ENCODE measurements around the gene STIM2. TPM values are rescaled to one million over a fixed set of nuclear protein-coding genes. Genes with fewer than 3 reads are reported as not detected.

The STIM2 gene
- total and polyA plus RNA-seq, 2 donors: 41.2 to 43.3 TPM

DNA sequence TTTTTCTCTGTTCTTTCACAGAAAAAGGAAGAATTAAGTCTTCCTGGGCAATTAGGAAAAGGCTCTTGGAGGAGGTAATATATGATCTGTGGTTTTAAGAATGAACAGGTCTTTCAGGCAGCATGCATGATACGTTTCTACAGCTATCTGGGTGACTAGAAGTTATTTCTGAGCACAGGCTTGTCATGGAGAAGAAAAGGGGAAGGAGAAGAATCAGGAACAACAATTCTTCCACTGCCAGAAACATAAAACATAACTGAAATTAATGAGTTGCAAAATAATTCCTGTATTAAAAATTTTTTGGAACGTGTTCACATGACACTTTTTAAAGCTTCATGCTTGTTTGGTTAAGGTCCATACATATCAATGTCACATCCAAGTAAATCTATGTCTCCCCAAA, 17.7 kb upstream of the STIM2 start:
- H3K27ac ChIP-seq (ENCODE audit: low read depth in 1 of 2, low read length in 1 of 2): no peak overlapping the region

GRCh38 chr4:26850528-26850927, 10.1 kb upstream of the STIM2 start:
- Histone ChIP-seq H3K27ac (ENCODE audit: low read depth in 1 of 2, low read length in 1 of 2) (no peak overlapping the region), H3K4me1 (ENCODE audit: control insufficient read depth in 2 of 2, insufficient read depth in 2 of 2, low read length in 2 of 2) (no peaks in the 10 kb centered on the region), H3K27me3 (ENCODE audit: control insufficient read depth in 2 of 2, insufficient read depth in 1 of 2, low read length in 1 of 2) (no peaks in the 10 kb centered on the region), H3K9me3 (ENCODE audit: control insufficient read depth in 2 of 2, insufficient read depth in 1 of 2, low read length in 1 of 2) (no peaks in the 10 kb centered on the region), H3K36me3 (ENCODE audit: control insufficient read depth in 2 of 2, insufficient read depth in 2 of 2, low read length in 1 of 2) (no peaks in the 10 kb centered on the region), H3K4me3 (ENCODE audit: low read length in 2 of 2) (no peak overlapping the region)
- WGBS: 94% methylated on average over 1 of the region's 1 CpG
- no peak for DNase-seq (ENCODE audit: low read depth in 6 of 9, low spot score in 9 of 9)

More for the DNA sequence above, 17.7 kb upstream of the STIM2 start:
- no peak overlapping the region for H3K4me3 ChIP-seq (ENCODE audit: low read length in 2 of 2)
- peaks cover 10 to 20% of the 10 kb centered on the region in 2 donors for H3K4me1 ChIP-seq (ENCODE audit: control insufficient read depth in 2 of 2, insufficient read depth in 2 of 2, low read length in 2 of 2)
- no peak for DNase-seq (ENCODE audit: low read depth in 6 of 9, low spot score in 9 of 9)
- H3K9me3 ChIP-seq (ENCODE audit: control insufficient read depth in 2 of 2, insufficient read depth in 1 of 2, low read length in 1 of 2): no peaks in the 10 kb centered on the region
- WGBS: 31% methylated on average over 2 of the region's 2 CpGs
- no peaks in the 10 kb centered on the region for H3K36me3 ChIP-seq (ENCODE audit: control insufficient read depth in 2 of 2, insufficient read depth in 2 of 2, low read length in 1 of 2)
- H3K27me3 ChIP-seq (ENCODE audit: control insufficient read depth in 2 of 2, insufficient read depth in 1 of 2, low read length in 1 of 2): no peaks in the 10 kb centered on the region

- WGBS: 96% methylated on average over 2 of the region's 2 CpGs
- Histone ChIP-seq H3K27me3 (ENCODE audit: control insufficient read depth in 2 of 2, insufficient read depth in 1 of 2, low read length in 1 of 2) (no peaks in the 10 kb centered on the region), H3K4me3 (ENCODE audit: low read length in 2 of 2) (no peak overlapping the region), H3K9me3 (ENCODE audit: control insufficient read depth in 2 of 2, insufficient read depth in 1 of 2, low read length in 1 of 2) (no peaks in the 10 kb centered on the region), H3K4me1 (ENCODE audit: control insufficient read depth in 2 of 2, insufficient read depth in 2 of 2, low read length in 2 of 2) (no peaks in the 10 kb centered on the region), H3K36me3 (ENCODE audit: control insufficient read depth in 2 of 2, insufficient read depth in 2 of 2, low read length in 1 of 2) (no peaks in the 10 kb centered on the region), H3K27ac (ENCODE audit: low read depth in 1 of 2, low read length in 1 of 2) (no peak overlapping the region)
- no peak for DNase-seq (ENCODE audit: low read depth in 6 of 9, low spot score in 9 of 9)
Observed at GRCh38 chr4:26851129-26851528, 9.5 kb upstream of the STIM2 start.

DNA sequence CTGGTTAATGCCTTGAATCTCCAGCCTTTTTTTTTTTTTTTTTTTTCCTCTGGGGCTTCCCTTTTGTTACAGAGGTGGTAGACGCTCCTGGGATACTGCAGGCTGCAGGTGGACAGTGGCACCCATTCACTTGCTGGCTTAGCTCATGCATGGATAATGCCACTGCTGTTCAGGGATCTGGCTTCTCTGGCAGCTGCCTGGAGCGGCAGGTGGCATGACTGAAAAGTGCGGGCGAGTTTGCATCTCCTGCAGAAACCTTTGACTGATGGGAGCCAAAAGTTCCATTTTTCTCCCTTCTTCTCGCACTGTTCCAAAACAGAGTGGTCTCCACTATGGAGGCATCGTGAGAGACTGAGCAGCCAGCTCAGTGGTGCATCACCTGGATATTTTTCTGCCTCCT, 5.9 kb upstream of the STIM2 start:
- no peaks in the 10 kb centered on the region for H3K36me3 ChIP-seq (ENCODE audit: control insufficient read depth in 2 of 2, insufficient read depth in 2 of 2, low read length in 1 of 2)
- no peaks in the 10 kb centered on the region for H3K27me3 ChIP-seq (ENCODE audit: control insufficient read depth in 2 of 2, insufficient read depth in 1 of 2, low read length in 1 of 2)
- H3K4me3 ChIP-seq (ENCODE audit: low read length in 2 of 2): no peak overlapping the region
- 79% methylated on average over 6 of the region's 6 CpGs for WGBS
- no peak overlapping the region for H3K27ac ChIP-seq (ENCODE audit: low read depth in 1 of 2, low read length in 1 of 2)
- no peaks in the 10 kb centered on the region for H3K9me3 ChIP-seq (ENCODE audit: control insufficient read depth in 2 of 2, insufficient read depth in 1 of 2, low read length in 1 of 2)
- peaks cover 16 to 26% of the 10 kb centered on the region in 2 donors for H3K4me1 ChIP-seq (ENCODE audit: control insufficient read depth in 2 of 2, insufficient read depth in 2 of 2, low read length in 2 of 2)
- DNase-seq (ENCODE audit: low read depth in 6 of 9, low spot score in 9 of 9): no peak

DNA sequence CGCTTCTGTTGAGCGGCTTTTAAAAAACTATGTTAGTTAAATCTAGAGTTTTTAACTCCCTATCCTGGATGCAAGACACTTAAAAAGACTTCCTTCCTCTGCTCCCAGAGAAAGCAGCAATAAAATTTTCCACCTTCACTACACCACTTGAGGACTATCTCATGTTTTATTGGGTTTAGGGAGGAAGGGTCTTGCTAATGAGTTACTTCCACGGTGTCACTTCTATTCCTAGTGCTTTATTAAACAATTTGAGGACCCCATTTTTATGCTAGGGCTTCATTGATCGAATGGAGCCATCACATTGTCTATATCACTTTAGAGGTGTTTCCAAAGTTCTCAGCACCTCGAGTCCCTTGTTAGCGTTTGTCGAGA, 3.7 kb upstream of the STIM2 start:
- H3K36me3 ChIP-seq (ENCODE audit: control insufficient read depth in 2 of 2, insufficient read depth in 2 of 2, low read length in 1 of 2): no peaks in the 10 kb centered on the region
- 32% methylated on average over 7 of the region's 7 CpGs for WGBS
- peaks cover 18 to 31% of the 10 kb centered on the region in 2 donors for H3K4me1 ChIP-seq (ENCODE audit: control insufficient read depth in 2 of 2, insufficient read depth in 2 of 2, low read length in 2 of 2)
- peak overlapping the region; percentile 86 to 89 for H3K27ac ChIP-seq (ENCODE audit: low read depth in 1 of 2, low read length in 1 of 2)
- DNase-seq (ENCODE audit: low read depth in 6 of 9, low spot score in 9 of 9): no peak
- H3K4me3 ChIP-seq (ENCODE audit: low read length in 2 of 2): peak overlapping the region; percentile 78 to 81
- no peaks in the 10 kb centered on the region for H3K27me3 ChIP-seq (ENCODE audit: control insufficient read depth in 2 of 2, insufficient read depth in 1 of 2, low read length in 1 of 2)
- H3K9me3 ChIP-seq (ENCODE audit: control insufficient read depth in 2 of 2, insufficient read depth in 1 of 2, low read length in 1 of 2): peaks cover 0 to 2% of the 10 kb centered on the region in 2 donors

DNA sequence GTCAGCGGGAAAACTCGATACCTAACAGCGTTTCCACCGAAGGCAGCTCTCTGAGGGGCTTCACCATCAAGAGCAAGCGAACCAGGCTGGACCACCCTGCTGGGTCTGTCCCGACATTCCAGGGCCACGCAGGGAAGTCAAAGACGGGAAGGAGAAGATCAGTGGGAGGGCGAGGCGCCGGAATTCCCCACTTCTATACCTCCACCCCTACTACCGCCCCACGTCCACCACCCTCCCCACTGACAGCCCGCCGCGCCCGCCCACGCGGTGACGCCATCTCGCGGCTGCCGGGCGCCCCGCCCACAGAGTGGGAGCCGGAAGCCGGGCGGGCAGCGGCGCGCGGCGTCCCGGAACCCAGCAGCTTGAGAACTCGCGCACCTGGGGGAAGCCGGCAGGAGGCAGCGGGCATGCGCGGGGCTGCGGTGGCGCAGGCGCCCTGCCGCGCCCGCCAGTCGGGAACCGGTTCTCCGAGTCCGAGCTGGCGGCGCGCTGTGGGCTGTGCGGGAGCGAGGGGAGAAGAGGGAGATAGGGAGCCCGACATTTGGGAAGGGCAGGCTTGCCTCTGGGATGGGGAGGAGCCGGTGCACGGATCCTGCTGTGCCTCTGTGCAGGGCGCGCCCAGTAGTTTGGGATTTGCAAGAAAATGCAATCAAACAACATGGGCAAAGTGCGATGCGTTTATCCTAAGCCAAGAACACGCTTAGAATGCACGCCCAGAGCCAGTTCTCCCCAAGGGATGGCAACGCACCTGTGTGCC, 3.2 kb upstream of the STIM2 start:
- Histone ChIP-seq H3K4me3 (ENCODE audit: low read length in 2 of 2) (peak overlapping the region; percentile 81 to 86), H3K4me1 (ENCODE audit: control insufficient read depth in 2 of 2, insufficient read depth in 2 of 2, low read length in 2 of 2) (peaks cover 20 to 31% of the 10 kb centered on the region in 2 donors), H3K36me3 (ENCODE audit: control insufficient read depth in 2 of 2, insufficient read depth in 2 of 2, low read length in 1 of 2) (no peaks in the 10 kb centered on the region), H3K9me3 (ENCODE audit: control insufficient read depth in 2 of 2, insufficient read depth in 1 of 2, low read length in 1 of 2) (peaks cover 0 to 2% of the 10 kb centered on the region in 2 donors), H3K27ac (ENCODE audit: low read depth in 1 of 2, low read length in 1 of 2) (peak overlapping the region; percentile 89 to 94), H3K27me3 (ENCODE audit: control insufficient read depth in 2 of 2, insufficient read depth in 1 of 2, low read length in 1 of 2) (no peaks in the 10 kb centered on the region)
- peak; percentile 66 to 97 (median 89) for DNase-seq (ENCODE audit: low read depth in 6 of 9, low spot score in 9 of 9)
- WGBS: under 1% methylated on average over 65 of the region's 65 CpGs

DNA sequence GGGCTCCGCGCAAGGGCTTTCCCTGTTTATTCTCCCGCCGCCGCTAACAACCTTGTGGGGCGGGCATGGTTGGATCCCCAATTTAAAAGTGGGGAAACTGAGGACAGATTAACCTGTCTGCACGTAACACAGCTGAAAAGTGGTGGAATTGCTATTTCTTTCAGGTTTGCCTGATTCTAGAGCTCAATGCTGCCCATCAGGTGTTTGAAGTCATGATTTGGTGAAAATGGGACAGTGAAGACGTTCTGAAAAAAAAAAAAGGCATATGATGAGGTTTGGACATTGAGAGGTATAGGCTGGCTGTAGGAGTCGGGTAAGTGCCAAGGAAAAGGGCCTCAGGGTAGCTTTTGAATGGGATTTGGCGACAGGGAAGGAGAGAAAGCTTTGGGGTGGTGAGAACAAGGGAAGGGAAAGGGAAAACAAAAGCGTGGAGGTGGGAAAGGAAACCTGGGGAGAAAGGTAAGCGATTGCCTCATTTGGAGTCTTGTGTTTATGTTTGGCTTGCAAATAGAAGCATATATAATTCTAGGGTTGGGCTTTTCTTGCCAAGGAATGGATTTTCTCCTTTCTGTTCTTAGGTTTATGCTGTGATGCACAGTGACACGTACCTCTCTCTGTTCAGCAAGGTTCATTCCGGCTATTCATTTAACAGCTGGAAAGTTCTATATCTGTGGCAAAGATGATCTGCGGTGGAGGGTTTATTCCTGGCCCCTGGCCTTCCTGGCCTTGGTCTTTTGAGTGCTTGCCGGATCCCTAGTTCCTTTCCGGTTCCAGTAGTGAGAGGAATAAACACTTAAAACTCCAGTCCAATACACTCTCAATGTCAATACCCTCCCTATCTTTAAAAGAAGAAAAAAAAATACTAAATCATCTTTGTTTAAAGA, 2.4 kb upstream of the STIM2 start:
- H3K4me1 ChIP-seq (ENCODE audit: control insufficient read depth in 2 of 2, insufficient read depth in 2 of 2, low read length in 2 of 2): peaks cover 21 to 31% of the 10 kb centered on the region in 2 donors
- DNase-seq (ENCODE audit: low read depth in 6 of 9, low spot score in 9 of 9): peak in 1 of 9 donors; percentile 32

DNA sequence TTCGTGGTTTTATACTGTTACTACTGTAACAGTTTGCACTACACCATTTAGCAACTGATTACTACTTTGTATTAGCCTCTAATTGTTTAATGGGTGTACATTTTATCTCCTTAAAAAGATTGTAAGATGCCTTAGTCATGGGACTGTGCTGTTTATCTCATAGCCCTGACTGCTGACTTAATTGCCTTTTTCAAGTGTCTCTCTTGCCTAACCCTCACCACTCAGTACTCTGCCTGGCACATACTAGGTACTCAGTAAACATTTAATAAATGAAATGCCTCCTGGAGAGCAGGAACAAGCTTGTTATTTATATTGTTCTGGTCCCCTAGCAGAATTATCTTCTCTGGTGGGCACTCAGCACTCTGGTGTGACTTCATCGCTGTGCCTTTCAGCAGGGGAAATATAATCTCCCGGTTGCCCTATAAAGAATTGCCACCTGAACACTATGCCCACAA, 1.7 kb upstream of the STIM2 start:
- DNase-seq (ENCODE audit: low read depth in 6 of 9, low spot score in 9 of 9): peak in 2 of 9 donors; percentile 17 to 36
- Histone ChIP-seq H3K36me3 (ENCODE audit: control insufficient read depth in 2 of 2, insufficient read depth in 2 of 2, low read length in 1 of 2) (no peaks in the 10 kb centered on the region), H3K9me3 (ENCODE audit: control insufficient read depth in 2 of 2, insufficient read depth in 1 of 2, low read length in 1 of 2) (peaks cover 0 to 2% of the 10 kb centered on the region in 2 donors), H3K4me1 (ENCODE audit: control insufficient read depth in 2 of 2, insufficient read depth in 2 of 2, low read length in 2 of 2) (peaks cover 21 to 31% of the 10 kb centered on the region in 2 donors), H3K27me3 (ENCODE audit: control insufficient read depth in 2 of 2, insufficient read depth in 1 of 2, low read length in 1 of 2) (no peaks in the 10 kb centered on the region), H3K27ac (ENCODE audit: low read depth in 1 of 2, low read length in 1 of 2) (peak overlapping the region in 1 of 2 donors; percentile 97), H3K4me3 (ENCODE audit: low read length in 2 of 2) (peak overlapping the region; percentile 15 to 86)
- WGBS: 86% methylated on average over 3 of the region's 3 CpGs

More for the DNA sequence above, 2.4 kb upstream of the STIM2 start:
- H3K36me3 ChIP-seq (ENCODE audit: control insufficient read depth in 2 of 2, insufficient read depth in 2 of 2, low read length in 1 of 2): no peaks in the 10 kb centered on the region
- H3K9me3 ChIP-seq (ENCODE audit: control insufficient read depth in 2 of 2, insufficient read depth in 1 of 2, low read length in 1 of 2): peaks cover 0 to 2% of the 10 kb centered on the region in 2 donors
- H3K27ac ChIP-seq (ENCODE audit: low read depth in 1 of 2, low read length in 1 of 2): peak overlapping the region; percentile 89 to 94
- peak overlapping the region; percentile 81 to 86 for H3K4me3 ChIP-seq (ENCODE audit: low read length in 2 of 2)
- 20% methylated on average over 17 of the region's 17 CpGs for WGBS
- H3K27me3 ChIP-seq (ENCODE audit: control insufficient read depth in 2 of 2, insufficient read depth in 1 of 2, low read length in 1 of 2): no peaks in the 10 kb centered on the region

DNA sequence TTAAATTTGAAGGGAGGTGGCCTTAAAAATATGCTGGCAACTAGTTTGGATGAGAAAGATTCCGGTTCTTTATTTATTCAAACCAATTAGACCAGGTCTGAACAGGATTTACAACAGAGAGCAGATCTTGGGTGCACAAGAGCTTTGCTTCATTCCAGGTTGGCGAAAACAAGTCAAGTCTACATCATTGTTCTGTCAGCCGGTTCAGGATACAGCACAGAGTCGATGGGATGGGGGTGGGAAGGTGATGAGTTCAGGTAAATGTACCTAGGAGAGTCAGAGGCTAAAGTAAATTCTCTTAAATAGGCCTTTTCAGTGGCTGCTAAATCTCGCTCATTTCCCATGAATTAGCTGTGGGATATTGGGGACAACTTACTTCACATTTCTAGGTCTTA, 882 bp upstream of the STIM2 start:
- DNase-seq (ENCODE audit: low read depth in 6 of 9, low spot score in 9 of 9): peak in 2 of 9 donors; percentile 11 to 27
- peak overlapping the region; percentile 80 to 94 for H3K4me3 ChIP-seq (ENCODE audit: low read length in 2 of 2)
- H3K36me3 ChIP-seq (ENCODE audit: control insufficient read depth in 2 of 2, insufficient read depth in 2 of 2, low read length in 1 of 2): no peaks in the 10 kb centered on the region
- peaks cover 21 to 31% of the 10 kb centered on the region in 2 donors for H3K4me1 ChIP-seq (ENCODE audit: control insufficient read depth in 2 of 2, insufficient read depth in 2 of 2, low read length in 2 of 2)
- no peaks in the 10 kb centered on the region for H3K27me3 ChIP-seq (ENCODE audit: control insufficient read depth in 2 of 2, insufficient read depth in 1 of 2, low read length in 1 of 2)
- peaks cover 0 to 2% of the 10 kb centered on the region in 2 donors for H3K9me3 ChIP-seq (ENCODE audit: control insufficient read depth in 2 of 2, insufficient read depth in 1 of 2, low read length in 1 of 2)
- peak overlapping the region; percentile 97 for H3K27ac ChIP-seq (ENCODE audit: low read depth in 1 of 2, low read length in 1 of 2)
- 71% methylated on average over 5 of the region's 5 CpGs for WGBS
